Stimulated activated CD4-positive, alpha-beta T cell treated with anti-CD3 and anti-CD28 coated beads, Interleukin-15, amount 100 ng/mL, for 1 hour (primary cell): Measurements from ENCODE around the gene ZNF385A.

Experiments used
- DNase-seq, 2 donors: peaks; one replicate each; pipeline ENCODE4 v3.0.0-alpha.2; 2020; ENCODE audit warnings: low read depth in 1 of 2, low spot score in 1 of 2

The ZNF385A gene

GRCh38 chr12:54416687-54417603, 32.4 kb upstream of the ZNF385A start:
- no peak for DNase-seq

DNA sequence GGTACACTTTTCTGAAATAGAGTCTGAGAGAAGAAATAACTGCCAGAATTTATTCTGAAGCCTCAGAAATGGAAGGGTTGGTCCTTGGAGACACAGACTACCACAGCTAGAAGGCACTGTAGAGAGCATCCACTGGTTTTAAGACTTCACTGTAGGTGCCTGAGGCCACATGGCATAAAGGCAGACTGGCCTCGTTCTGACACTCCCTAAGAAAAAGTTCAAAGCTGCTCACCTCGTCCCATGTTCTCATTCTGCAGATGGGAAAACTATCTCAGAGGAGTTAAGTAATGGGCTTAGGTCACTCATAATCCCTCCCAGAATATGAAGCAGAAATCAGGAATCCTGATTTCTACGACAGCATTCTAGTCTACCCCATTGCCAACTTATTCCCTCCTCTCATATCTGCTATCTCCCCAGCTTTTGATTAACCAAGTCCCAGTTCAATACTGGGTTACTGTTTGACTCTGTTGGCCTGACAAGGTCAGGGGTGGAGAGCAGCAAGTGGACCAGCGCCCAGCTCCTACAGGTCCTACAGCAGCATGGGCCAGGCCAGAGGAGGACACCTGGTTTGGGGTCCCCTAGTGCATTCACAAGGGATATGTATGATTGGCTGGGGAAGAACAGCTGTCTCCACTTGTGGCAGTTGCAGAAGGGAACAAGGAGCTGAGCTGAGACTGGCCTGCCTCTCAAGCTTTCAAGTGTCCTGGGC, 30.8 kb upstream of the ZNF385A start:
- DNase-seq = no peak

- peak; percentile 24 to 62 for DNase-seq
Measured at GRCh38 chr12:54413284-54414190, 29.0 kb upstream of the ZNF385A start.

DNA sequence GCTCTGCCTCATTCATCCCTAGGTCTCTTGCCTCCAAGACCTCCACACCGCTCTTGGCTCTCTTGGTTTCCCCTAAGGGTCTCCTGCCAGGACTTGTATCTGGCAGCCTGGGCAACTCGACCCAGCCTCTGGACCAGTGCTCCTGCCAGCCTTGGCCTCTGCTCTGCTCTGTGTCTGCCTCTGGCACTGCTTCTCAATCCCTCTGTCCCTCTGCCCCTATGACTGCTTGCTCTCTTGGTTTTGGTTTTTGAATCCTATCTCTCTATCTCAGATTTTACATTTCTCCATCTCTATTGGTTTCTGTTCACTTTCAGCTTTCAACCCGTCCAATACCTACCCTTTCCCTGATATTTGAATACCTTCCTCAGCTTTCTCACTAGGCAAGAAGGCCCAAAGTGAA, 28.3 kb upstream of the ZNF385A start:
- no peak for DNase-seq

GRCh38 chr12:54412348-54412747, 27.8 kb upstream of the ZNF385A start:
- no peak for DNase-seq

DNA sequence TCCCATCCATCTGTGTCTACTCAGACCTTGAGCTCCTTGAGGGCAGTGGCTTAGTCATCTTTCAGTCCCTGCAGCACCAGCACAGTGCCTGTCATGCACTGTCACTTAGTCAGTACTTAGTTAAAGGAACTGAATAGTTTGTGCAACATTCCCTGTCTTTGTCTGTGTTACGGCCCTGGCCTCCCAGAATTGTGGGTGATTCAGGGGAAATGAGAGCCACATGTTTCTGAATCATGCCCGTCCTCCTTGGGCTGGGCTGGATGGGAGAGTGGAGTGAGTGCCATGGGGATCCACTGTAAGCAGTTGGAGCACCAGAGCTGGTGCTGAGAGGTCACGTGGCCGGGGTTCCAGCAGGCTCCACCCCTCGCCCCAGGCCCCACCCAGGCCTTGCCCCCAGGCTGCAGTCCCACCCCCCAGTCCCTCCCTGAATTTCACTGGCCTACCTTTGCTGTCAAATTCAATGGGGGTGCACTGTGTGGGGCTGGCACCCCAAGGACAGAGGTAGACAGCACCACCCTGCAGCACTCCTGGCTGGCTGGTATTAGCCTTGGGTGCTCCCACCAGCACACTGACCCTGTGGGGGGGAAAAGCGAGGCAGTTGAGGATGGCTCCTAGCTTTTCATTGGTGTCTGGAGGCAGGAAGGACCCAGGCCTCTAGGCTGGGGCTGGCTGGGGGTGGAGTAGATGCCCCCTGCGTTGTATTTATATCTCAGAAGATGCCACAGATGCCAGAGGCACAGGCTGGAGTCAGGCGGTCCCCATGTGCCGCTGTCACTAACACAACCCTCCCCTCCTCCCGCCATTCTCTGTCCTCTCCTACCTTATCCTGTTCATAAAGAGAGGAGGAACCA, 27.1 kb upstream of the ZNF385A start:
- peak; percentile 40 to 50 for DNase-seq

GRCh38 chr12:54409267-54409666, 24.7 kb upstream of the ZNF385A start:
- DNase-seq = no peak

GRCh38 chr12:54407183-54407905, 22.8 kb upstream of the ZNF385A start:
- no peak for DNase-seq

DNA sequence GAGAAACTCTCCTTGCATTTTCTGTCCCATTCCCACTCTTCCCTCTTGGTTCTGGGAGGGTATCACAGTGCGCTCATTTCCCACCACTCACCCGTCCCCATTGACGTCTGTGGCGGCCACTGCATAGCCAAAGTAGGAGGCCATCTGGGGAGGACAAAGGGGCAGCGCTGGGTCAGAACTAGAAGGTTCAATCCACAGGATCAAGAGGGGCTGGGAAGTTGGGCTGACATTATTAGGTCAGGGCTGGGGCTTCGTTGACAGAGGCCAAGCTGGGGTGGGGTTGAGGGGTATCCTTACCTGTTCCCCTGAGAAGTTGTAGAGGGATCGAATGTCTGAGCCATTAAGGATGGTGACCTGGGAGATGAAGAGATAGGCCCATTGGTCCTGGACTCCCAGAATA, 21.0 kb upstream of the ZNF385A start:
- DNase-seq = no peak

DNA sequence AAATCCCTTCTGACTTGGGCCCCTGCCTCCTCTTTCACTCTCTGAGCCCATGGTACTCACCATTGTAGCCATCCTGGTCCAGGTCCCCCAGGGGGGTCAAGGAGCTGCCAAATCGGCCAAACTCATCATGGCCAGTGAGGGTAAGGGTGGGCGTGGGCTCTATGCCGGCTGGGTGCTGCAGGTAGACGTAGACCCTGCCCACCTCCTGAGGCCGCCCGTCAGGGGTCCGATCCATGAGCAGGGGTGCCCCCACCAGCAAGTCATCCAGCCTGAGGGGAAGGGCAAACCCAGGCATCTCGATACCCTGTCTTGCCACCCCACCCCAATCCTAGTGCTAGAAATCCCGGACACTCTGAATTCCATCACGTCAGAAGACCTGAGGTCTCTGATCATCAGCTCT, 20.6 kb upstream of the ZNF385A start:
- DNase-seq = no peak

GRCh38 chr12:54404061-54405004, 19.8 kb upstream of the ZNF385A start:
- DNase-seq = peak; percentile 33 to 40

- DNase-seq = no peak
Measured at GRCh38 chr12:54401119-54401518, 16.6 kb upstream of the ZNF385A start.

DNA sequence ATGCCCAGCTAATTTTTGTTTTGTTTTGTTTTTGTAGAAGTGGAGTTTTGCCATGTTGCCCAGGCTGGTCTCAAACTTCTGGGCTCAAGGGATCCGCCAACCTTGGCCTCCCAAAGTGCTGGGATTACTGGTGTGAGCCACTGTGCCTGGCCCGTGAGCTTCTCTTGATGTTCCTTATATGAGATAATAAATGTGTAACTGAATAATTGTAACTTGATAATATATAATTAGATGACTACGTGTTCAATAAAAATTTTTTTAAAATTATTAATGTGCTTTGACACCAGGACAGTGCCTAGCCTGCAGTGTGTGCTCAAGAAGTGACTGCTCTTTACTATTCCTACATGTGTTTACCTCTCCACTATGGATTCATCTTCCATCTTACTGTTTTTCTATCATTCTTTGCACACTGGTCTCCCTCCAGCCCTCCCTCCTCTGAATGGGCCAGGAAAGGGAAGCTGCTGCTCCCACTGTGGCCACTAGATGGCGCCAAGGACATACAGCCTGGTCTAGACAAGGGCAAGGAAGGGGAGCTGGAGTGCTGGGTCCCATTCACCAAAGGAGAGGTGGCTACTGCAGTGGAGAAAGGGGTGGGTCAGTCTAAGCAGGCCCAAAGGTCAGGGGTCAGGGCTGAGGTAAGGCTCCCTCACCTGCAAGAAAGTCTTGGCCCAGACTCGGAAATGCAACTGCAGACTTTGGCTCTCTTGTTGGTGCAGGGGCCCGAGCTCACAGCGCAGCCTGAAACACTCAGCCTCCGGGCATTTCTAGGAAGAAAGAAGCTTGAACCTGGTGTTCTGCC, 14.7 kb upstream of the ZNF385A start:
- peak; percentile 79 to 81 for DNase-seq

DNA sequence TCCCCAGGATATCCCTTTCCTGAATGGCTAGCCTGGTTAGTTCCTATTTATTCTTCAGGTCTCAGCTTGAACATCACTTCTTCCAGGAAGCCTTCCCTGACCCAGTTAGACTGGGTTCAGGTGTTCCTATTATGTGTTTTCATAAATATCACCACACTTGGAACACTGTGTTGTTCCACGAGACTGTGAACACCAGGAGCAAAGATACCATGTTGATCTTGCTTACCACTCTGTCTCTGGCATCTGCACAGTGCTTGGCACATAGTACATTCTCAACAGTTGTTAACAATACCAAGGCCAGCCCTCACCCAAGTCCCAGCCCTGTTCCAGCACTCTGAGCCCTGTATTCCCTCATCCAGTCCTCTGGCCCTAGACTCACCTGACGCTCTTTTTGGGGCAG, 13.7 kb upstream of the ZNF385A start:
- DNase-seq = no peak

DNA sequence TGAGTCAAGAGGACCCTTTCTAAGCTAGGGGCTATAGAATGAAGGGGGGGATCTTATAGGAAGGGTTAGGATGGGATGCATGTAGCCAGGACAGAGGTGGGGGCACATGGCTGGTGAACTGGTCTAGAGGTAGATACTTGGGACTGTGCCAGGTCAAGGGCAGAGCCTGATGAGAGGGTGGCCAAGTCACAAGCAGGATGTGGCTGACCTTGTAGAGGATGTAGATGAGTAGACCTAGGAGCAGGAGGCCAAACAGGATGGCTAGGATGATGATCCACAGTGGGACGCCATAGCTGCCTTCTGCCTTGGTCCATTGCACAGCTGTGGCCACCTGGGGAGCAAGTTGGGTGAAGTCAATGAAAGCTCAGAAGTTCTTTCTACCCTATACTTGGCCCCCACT, 12.6 kb upstream of the ZNF385A start:
- no peak for DNase-seq

- no peak for DNase-seq
Measured at GRCh38 chr12:54395545-54395944, 11.0 kb upstream of the ZNF385A start.

- no peak for DNase-seq
Measured at GRCh38 chr12:54394986-54395385, 10.5 kb upstream of the ZNF385A start.

- no peak for DNase-seq
Measured at GRCh38 chr12:54394281-54394719, 9.8 kb upstream of the ZNF385A start.
